ENCODE measurements around the gene GSTT2B.
"Not testable (repeated sequence)": the region's sequence is repeated elsewhere in the genome, so short reads cannot be mapped to it uniquely, and the experiment has no call there.

Gene GSTT2B

DNA sequence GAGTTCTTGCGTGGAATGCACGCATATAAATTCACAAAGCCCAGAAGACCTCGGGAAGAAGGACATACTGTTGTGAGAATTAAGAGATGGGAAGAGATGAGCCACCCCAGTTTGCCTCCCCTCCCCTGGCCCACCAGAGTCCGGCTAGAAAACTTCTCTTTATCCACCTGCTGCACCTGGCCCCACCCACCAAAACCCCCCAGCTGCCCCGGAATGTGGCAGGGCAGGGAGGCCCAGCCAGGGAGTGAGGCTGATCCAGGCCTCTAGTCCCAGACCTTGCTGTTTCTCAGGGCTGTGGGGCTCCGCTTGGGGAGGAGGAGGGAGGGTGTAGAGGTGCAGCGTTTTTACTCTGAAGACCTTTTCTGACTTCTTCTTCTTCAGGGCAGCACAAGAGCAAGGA lies 19.6 kb upstream of the GSTT2B start:
- not testable (repeated sequence) for DNase-seq

DNA sequence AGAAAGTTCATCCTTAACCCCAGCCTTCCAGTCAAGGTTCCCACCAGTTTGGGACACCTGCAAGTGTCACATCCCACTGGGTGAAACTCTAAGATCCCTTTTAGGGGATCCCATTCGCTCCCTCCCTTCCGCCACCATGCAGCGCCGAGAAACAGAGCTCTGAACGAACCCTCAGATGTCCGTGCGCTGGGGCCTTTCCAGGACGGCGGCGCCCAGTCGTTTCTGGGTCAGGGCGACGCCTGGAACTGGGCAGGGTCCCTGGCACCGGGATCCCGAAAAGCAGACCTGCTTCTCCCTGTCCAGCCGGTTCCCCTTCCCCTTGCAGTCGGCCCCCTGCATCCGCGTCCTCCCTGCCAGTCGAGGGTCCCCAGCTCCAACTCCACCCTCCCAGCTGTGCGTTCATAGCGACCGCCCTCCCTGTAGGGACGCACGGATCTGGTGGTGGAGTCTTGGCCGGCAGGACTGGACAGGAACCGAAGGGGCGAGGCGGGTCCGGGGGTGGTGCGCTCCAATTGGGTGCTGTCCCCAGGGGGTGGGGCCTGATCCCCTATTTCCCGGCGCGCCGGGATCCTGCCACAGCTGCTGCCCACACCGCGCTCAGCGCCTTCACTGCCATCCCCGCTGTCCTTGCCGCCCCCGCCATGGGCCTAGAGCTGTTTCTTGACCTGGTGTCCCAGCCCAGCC lies 18.7 kb upstream of the GSTT2B start, which contains the start of gene GSTT2:
TSS of gene GSTT2 (plus strand) at position 578 of the 684 bp plus-strand sequence.
- not testable (repeated sequence) for DNase-seq

DNA sequence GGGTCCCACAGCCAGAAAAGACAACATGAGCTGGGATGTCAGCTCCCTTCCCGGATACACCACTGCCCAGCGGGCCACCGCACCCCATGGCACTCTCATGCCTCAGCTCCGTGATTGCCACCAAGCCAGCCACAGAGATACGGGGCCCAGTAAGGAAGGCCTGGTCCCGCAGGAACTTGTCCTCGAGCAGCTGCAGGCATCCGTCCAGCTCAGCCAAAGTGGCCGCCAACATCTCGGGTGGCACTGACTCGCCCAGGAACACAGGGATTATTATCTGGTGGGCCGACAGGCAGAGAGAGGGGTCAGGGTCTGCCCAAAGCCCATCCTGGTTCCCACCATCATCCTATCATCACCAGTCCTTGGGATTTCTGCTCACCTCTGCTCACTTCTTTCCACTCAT lies 16.3 kb upstream of the GSTT2B start:
- DNase-seq: not testable (repeated sequence)

DNA sequence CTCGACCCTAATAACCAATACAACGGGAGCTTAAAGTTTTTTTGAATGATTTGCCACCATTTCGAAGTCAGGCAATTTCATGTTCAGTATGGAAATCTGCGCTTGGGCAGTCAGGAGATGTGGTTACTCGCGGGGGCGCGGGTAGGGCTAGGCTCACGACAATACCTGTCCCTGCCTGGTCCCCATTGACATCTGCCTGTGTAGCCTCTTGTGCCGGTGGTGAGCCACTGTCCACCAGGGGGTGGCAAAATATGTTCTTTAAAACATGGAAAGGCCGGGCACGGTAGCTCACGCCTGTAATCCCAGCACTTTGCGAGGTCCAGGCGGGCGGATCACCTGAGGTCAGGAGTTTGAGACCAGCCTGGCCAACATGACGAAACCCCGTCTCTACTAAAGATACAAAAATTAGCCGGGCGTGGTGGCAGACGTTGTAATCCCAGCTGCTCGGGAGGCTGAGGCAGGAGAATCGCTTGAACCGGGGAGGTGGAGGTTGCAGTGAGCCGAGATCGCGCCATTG lies 13.9 kb upstream of the GSTT2B start:
- DNase-seq: not testable (repeated sequence)

DNA sequence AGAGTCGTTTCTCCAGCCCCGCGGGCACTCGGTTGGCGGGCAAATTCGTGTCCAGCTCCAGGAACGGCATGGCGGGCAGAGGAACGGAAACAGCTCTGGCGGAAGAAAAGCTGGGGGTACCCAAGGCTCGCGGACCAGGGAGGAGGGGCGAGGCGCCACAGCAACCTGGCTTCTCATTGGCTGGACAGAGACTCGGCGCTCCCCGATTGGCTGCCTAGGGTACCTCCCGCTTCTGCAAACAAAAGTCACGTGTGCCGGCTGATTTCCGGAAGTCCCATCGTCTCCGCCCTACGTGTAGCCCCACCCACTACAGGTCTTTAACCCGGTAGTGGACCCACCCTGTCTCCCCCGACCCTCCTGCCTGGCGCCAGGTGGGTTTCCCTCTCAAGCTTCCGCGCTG lies 13.3 kb upstream of the GSTT2B start, which contains the start of gene DDT:
TSS of gene DDT (minus strand) at position 97 of the 400 bp plus-strand sequence. CDS start at position 70, 27 bp downstream.
- DNase-seq: not testable (repeated sequence)

DNA sequence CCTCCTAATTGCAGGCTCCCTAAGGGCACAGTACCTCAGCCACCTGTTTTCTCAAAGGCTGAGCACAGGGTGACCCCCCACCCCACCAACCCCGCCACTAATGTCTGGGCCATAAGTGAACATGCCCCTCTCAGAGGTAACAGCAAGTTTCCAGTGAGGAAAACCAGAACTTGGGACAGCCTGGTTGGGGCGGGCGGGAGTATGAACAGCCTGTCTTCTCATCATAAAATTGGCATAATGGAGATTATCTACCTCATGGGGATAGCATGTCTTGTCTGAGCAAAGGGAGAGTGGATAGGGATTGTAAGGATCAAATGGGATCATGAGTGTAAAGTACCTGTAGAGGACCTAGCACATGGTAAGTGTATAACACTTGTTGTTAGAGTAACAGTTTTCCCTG lies 10.9 kb upstream of the GSTT2B start:
- not testable (repeated sequence) for DNase-seq

DNA sequence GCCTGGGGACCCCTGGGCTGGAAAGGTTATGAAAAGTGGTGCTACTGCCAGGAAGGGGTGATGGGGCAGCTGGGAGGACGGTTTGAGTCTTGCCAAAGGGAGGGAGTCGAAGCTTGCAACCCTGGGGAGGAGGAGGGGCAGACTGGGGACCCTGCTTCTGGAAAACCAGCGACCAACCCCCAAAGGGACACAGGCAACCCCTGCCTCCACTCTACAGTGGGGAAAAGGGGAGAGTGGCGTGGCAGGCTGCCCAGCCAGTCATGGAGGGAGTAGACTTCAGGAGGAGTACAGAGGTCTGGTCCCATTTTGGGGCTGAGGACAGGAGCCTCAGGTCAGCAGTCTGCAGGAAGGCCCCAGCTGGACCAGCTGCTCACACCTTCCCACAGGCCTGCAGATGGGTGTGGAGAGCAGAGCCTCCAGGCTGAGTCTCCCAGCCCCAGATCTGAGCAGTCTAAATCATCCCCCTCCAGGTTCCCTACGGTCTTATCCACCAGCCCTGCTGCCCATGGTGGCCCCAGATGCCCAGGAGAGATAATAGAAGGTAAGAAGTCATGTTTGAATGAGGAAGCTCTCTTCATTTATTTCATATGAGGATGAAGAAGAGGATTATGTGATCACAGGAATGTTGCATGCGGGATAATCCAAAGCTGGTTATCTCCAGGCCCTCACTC lies 10.0 kb upstream of the GSTT2B start:
- DNase-seq: no peak

DNA sequence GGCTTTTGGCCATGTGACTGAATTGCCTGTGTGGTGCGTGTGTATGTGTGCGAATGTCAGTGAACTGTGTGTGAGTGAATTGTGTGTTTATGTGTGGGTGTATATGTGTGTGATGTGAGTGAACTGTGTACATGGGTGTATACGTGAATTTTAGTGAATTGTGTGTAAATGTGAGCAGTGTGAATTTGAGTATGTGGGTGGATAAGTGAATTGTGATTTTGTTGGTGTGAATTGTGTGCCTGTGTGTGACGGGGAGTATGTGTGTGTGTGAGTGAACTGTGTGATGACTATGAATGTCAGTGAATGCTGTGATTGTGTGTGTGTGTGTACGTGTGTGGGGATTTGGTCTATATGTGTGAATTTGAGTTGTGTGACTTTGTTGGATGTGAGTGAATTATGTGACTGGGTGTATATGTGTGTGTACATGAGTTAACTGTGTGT lies 9.2 kb upstream of the GSTT2B start:
- no peak for DNase-seq

DNA sequence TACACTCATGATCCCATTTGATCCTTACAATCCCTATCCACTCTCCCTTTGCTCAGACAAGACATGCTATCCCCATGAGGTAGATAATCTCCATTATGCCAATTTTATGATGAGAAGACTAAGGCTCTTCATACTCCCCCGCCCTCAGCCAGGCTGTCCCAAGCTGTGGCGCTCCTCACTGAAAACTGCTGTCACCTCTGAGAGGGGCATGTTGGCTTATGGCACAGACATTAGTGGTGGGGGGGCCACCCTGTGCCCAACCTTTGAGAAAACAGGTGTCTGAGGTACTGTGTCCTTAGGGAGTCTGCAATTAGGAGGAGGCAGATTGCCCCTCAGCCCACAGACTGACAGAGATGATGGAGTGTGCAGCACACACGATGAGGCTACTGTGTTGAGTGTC lies 8.1 kb upstream of the GSTT2B start:
- no peak for DNase-seq

DNA sequence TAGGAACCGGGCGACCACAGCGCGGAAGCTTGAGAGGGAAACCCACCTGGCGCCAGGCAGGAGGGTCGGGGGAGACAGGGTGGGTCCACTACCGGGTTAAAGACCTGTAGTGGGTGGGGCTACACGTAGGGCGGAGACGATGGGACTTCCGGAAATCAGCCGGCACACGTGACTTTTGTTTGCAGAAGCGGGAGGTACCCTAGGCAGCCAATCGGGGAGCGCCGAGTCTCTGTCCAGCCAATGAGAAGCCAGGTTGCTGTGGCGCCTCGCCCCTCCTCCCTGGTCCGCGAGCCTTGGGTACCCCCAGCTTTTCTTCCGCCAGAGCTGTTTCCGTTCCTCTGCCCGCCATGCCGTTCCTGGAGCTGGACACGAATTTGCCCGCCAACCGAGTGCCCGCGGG lies 5.6 kb upstream of the GSTT2B start, which contains the start of gene DDTL:
TSS of gene DDTL (plus strand) at position 321 of the 400 bp plus-strand sequence. CDS start at position 348, 27 bp downstream.
- not testable (repeated sequence) for DNase-seq

DNA sequence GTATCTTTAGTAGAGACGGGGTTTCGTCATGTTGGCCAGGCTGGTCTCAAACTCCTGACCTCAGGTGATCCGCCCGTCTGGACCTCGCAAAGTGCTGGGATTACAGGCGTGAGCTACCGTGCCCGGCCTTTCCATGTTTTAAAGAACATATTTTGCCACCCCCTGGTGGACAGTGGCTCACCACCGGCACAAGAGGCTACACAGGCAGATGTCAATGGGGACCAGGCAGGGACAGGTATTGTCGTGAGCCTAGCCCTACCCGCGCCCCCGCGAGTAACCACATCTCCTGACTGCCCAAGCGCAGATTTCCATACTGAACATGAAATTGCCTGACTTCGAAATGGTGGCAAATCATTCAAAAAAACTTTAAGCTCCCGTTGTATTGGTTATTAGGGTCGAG lies 5.1 kb upstream of the GSTT2B start:
- DNase-seq: not testable (repeated sequence)

DNA sequence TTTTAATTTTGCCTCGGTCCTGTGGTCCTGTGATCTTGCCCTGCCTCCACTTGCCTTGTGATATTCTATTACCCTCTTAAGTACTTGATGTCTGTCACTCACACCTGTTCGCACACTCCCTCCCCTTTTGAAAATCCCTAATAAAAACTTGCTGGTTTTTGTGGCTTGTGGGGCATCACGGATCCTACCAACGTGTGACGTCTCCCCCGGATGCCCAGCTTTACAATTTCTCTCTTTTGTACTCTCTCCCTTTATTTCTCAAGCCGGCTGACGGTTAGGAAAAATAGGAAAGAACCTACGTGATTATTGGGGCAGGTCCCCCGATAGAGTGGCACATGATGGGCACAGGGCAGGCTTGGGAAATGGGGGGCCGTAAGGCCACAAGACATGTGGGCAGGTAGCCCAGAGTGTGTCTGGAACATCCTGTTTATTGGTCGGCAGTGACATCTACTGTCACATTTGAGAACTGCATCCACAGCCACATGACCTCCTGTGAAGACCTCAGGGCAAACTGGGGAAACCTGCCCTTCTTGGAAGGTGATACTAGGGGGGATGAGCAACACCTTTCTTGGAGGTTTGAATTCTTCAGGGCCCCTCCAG lies 4.6 kb downstream of the GSTT2B start:
- not testable (repeated sequence) for DNase-seq

DNA sequence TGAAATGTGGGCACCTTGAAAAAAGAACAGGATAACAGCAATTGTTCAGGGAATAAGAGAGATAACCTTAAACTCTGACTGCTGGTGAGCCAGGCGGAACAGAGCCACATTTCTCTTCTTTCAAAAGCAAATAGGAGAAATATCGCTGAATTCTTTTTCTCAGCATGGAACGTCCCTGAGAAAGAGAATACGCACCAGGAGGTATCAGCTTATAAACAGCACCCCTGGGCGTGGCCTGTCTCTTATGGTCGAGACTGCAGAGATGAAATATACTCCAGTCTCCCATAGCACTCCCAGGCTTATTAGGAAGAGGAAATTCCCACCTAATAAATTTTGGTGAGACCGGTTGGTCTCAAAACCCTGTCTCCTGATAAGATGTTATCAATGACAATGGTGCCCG lies 5.1 kb downstream of the GSTT2B start:
- not testable (repeated sequence) for DNase-seq

DNA sequence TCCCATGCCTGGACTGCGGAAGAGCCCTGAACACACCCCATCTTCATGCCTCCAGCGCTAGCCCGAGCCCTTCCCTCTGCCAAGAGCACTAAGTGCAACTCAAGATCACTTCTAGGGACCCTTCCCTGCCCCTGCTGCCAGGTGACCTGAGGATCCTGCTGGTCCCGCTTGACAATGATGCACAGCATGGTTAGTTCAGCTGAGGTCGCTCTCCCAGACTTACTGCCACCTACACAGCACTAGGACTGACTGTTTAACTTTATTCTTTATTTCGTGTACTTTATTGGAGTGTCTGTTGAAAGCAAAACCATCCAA lies 6.0 kb downstream of the GSTT2B start:
- not testable (repeated sequence) for DNase-seq

DNA sequence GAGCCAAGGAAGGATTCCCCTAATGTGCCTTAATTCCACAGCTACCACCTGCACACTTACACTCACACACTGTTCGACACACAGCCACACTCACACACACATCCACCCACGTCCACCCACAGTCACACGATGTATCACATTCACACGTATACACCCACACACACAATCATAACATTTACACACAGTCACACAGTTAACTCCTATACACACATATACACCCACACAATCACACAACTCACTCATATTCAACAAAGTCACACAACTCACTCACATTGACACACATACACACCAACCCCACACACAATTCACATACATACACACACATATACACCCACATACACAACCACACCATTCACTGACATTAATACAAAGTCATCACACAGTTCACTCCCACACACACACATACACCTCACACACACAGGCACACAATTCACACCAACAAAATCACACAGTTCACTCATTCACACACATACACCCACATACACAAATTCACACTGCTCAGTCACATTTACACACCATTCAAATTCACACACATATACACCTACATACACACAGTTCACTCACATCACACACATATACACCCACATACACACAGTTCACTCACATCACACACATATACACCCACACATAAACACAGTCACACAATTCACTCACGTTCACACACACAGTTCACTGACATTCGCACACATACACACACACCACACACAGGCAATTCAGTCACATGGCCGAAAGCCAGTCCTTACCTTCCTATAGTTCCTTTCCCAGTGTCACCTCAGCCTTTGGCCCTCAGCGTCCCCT lies 6.6 kb downstream of the GSTT2B start:
- not testable (repeated sequence) for DNase-seq

DNA sequence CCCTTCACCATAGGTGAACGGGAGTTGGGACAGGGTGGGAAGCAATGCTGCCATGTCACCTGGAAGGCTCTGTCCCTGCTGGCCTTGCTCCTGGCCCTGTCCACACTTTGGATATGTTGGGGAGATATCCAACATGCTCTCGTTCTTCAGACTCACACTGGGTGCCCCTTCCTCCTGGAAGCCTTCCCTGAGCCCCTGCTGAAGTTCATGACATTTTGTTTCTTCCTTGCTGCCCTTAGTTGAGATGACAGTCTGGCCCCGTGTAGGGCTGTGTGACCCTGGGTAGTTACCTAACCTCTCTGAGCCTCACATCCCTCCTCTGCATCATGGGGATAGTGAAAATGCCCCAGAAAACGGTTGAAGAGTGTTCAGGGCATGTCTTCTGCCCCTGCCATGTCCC lies 7.5 kb downstream of the GSTT2B start:
- not testable (repeated sequence) for DNase-seq

DNA sequence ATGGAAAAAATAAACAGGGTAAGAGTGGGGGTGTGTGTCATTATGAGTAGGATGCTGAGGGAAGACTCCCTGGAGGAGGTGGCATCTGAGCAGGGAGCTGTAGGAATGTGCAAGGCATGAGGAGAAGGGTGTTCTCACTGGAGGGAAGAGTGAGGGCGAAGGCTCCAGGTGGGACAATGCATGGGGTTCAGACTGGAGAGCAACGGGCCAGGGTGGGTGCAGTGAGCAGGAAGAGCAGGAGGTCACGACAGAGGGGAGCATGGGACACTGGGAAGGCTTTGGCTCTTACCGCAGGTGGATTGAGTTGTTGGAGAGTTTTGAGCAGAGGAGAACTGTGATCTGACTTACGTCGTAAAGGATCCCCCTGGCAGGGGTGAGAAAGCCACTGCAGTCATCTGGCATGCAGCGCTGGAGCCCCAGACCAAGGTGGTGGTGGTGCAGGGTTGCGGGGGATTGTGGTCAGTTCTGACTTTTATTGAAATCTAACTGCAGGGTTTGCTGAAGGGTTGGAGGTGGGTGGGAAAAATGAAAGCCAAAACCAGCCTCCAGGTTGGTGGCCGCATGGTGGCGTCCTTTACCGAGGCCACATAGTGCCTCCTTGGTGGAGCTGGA lies 8.1 kb downstream of the GSTT2B start:
- DNase-seq: not testable (repeated sequence)

DNA sequence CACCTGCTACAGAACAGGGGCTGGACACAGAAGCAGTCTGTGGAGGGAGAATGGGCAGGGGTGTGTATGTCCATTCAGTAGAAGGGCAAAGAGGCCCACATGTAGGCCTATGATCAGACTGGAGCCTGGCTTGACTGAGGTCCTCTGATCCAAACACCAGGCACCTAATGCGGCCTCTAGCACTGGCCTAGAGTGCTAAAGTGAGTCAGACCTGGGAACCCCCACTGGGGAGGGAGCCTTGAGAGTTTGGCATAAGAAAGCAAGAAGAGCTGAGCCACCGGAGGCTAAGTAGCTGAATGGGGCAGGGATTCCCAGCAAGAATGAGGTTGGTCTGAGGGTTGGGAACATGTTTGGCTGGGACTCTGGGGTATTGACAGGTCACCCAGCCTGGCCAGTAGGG lies 9.6 kb downstream of the GSTT2B start:
- not testable (repeated sequence) for DNase-seq

DNA sequence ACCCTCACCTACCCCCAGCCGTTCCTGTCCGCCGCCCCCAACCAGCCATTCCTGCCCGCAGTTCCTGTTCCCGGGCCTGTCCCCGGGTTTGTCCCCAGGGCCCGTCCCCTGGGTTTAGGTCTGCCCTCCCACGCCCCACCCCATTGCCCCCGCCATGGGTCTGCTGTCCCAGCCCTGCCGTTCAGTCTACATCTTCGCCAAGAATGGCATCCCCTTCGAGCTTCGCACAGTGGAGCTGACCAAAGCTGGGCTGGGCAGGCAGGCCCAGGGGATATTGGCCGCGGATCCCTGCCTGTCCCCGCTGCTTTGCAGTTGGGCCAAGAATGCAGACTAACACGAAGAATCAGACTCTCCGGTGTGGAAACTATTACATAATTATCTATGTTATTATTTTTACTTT lies 11.2 kb downstream of the GSTT2B start:
- not testable (repeated sequence) for DNase-seq

DNA sequence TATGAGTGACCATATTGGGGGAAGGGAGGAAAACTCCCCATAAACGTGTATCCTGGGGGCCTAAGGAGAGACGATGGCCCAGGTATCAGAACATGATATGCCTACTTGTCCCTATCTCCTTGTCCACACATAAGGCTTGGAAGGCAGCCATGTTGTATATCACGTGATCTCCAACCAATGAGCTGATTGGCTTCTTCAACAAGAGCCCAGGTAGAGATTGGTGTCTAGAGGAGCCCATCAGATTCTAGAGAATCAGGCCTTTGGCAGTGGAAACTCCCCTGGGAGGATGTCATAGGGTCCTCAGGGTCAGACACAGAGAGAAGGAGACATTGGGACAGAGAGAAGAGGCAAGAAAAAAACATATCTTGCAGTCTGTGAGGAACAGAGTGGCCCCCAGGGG lies 13.6 kb downstream of the GSTT2B start:
- DNase-seq: not testable (repeated sequence)

DNA sequence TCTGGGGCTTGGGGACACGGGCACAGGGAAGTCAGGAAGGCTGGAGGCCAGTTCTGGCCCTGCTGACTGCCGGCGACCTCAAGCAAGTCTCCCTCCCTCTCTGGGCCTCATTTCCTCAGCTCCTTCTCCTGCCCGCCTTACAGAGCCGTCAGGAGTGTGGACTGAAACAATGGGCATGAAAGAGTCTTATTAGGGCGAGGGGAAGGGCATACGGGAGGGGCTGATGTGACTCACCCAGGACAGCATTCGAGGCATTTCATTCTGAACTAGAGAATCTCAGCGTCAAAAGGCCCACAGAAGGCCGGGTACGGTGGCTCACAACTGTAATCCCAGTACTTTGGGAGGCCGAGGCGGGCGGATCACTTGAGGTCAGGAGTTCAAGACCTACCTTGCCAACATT lies 20.8 kb downstream of the GSTT2B start:
- not testable (repeated sequence) for DNase-seq

DNA sequence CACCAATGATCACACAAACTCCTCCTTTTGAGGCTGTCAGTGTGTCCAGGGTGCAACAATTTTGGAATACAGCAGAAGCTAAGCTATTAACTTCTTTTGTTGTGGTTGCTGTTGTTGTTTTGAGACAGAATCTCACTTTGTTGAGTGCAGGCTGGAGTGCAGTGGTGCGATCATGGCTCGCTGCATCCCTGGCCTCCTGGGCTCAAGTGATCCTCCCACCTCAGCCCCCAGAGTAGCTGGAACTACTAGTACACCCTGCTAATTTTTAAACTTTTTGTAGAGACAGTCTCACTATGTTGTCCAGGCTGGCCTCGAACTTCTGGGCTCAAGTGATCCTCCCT lies 22.0 kb downstream of the GSTT2B start:
- no peak for DNase-seq

Measured in NCI-H187 treated with DMSO at 0.1 percent for 48 hours (cell line).